NCI-H2196 (cell line): Measurements from ENCODE around the gene HELZ.
"Not testable (repeated sequence)": the region's sequence is repeated elsewhere in the genome, so short reads cannot be mapped to it uniquely, and the experiment has no call there.

Source experiments
- DNase-seq: peaks from one replicate; lab custom pipeline; 2025; ENCODE audit not compliant: unreplicated experiment; lab: John Stamatoyannopoulos, UW

HELZ gene

GRCh38 chr17:67055041-67055443 is 190.0 kb downstream of the HELZ start:
- no peak for DNase-seq

GRCh38 chr17:67054608-67055007 is 190.4 kb downstream of the HELZ start:
- DNase-seq, result no peak

GRCh38 chr17:67054011-67054591 is 190.9 kb downstream of the HELZ start:
- no peak for DNase-seq

GRCh38 chr17:67053438-67054000 is 191.5 kb downstream of the HELZ start:
- no peak for DNase-seq

GRCh38 chr17:67052720-67053437 is 192.1 kb downstream of the HELZ start:
- DNase-seq, result no peak

- DNase-seq, result no peak
Measured at GRCh38 chr17:67051837-67052236, 193.2 kb downstream of the HELZ start.

- no peak for DNase-seq
Measured at GRCh38 chr17:67051155-67051538, 193.8 kb downstream of the HELZ start.

GRCh38 chr17:67050471-67051154 is 194.4 kb downstream of the HELZ start:
- no peak for DNase-seq

GRCh38 chr17:67050066-67050465 is 194.9 kb downstream of the HELZ start:
- DNase-seq, result no peak

GRCh38 chr17:67049025-67049739 is 195.8 kb downstream of the HELZ start:
- DNase-seq, result no peak

- DNase-seq, result no peak
Measured at GRCh38 chr17:67047382-67047781, 197.6 kb downstream of the HELZ start.

- DNase-seq, result no peak
Measured at GRCh38 chr17:67046398-67046797, 198.6 kb downstream of the HELZ start.

- DNase-seq, result no peak
Measured at GRCh38 chr17:67044940-67045339, 200.1 kb downstream of the HELZ start.

GRCh38 chr17:67044016-67044772 is 200.8 kb downstream of the HELZ start, which contains the start of gene CACNG1:
CACNG1 (plus strand) TSS chr17:67044554; CDS start chr17:67044661, 107 bp downstream.
- DNase-seq, result no peak

GRCh38 chr17:67043283-67043682 is 201.7 kb downstream of the HELZ start:
- no peak for DNase-seq

- DNase-seq, result no peak
Measured at GRCh38 chr17:67041941-67042899, 202.8 kb downstream of the HELZ start.

- DNase-seq, result no peak
Measured at GRCh38 chr17:67041531-67041930, 203.5 kb downstream of the HELZ start.

- not testable (repeated sequence) for DNase-seq
Measured at GRCh38 chr17:67041119-67041518, 203.9 kb downstream of the HELZ start.

GRCh38 chr17:67040652-67041051 is 204.3 kb downstream of the HELZ start:
- no peak for DNase-seq
